Metanephros (tissue), 1 donor: ENCODE measurements around the gene SHKBP1. TPM values are rescaled to one million over a fixed set of nuclear protein-coding genes. Genes with fewer than 3 reads are reported as not detected.

Experiments
- total RNA-seq: library from RNA; depleted of rRNA; stranded (reverse); fragments of >200 nt; gene quantifications from one replicate; pipeline ENCODE4 v1.2.3, GENCODE V29; 2014

Gene SHKBP1
- 25.3 TPM for total RNA-seq

GRCh38 chr19:40576585-40577451 lies at the start of gene SHKBP1:
Gene SHKBP1 (plus strand): TSS chr19:40576873. CDS start chr19:40576900, 27 bp downstream.

GRCh38 chr19:40601134-40601974 lies 24.7 kb downstream of the SHKBP1 start, which contains the start of gene LTBP4:
Gene LTBP4 (plus strand): TSS chr19:40601369. CDS start chr19:40601388, 19 bp downstream.

Other genes starting within 250 kb of the SHKBP1 start
- gene C19orf47, start 228.5 kb upstream of the SHKBP1 start, total RNA-seq = 17.7 TPM
- 262 TPM for gene PLD3, start 228.2 kb upstream of the SHKBP1 start, total RNA-seq
- gene HIPK4, start 186.7 kb upstream of the SHKBP1 start, total RNA-seq = 0.06 TPM
- gene PRX, start 163.5 kb upstream of the SHKBP1 start, total RNA-seq = 8.5 TPM
- gene SERTAD1, start 150.9 kb upstream of the SHKBP1 start, total RNA-seq = 12.6 TPM
- 36.4 TPM for gene SERTAD3, start 132.5 kb upstream of the SHKBP1 start, total RNA-seq
- 121 TPM for gene BLVRB, start 111.1 kb upstream of the SHKBP1 start, total RNA-seq
- gene SPTBN4, start 109.9 kb upstream of the SHKBP1 start, total RNA-seq = 2.9 TPM
- 293 TPM for gene LTBP4, start 24.5 kb downstream of the SHKBP1 start, total RNA-seq
- 22.0 TPM for gene NUMBL, start 113.8 kb downstream of the SHKBP1 start, total RNA-seq
- 42.6 TPM for gene COQ8B, start 140.0 kb downstream of the SHKBP1 start, total RNA-seq
- 21.0 TPM for gene ITPKC, start 140.2 kb downstream of the SHKBP1 start, total RNA-seq
- 4.8 TPM for gene ACTMAP, start 173.6 kb downstream of the SHKBP1 start, total RNA-seq
- 59.4 TPM for gene SNRPA, start 174.3 kb downstream of the SHKBP1 start, total RNA-seq
- gene MIA, start 198.6 kb downstream of the SHKBP1 start, total RNA-seq = 3.8 TPM
- 10.6 TPM for gene RAB4B, start 201.4 kb downstream of the SHKBP1 start, total RNA-seq
- gene EGLN2, start 222.3 kb downstream of the SHKBP1 start, total RNA-seq = 63.2 TPM